ENCODE results near the gene SEPTIN1.

GRCh38 chr16:30379158-30379783, 3.1 kb downstream of the SEPTIN1 start:
- TF ChIP-seq REST (IDR thresholded peaks at IDR 0.05; ENCODE audit: low read depth) (no peak), POLR2A (IDR thresholded peaks at IDR 0.05; ENCODE audit: borderline replicate concordance, extremely low read depth, insufficient read depth, insufficient read length) (no peak), CTCF (IDR thresholded peaks at IDR 0.05 in 2 of 3, conservative IDR thresholded peaks at IDR 0.05 in 1 of 3; ENCODE audit: borderline replicate concordance in 1 of 3, insufficient read depth in 1 of 3, low read depth in 2 of 3, low read length in 2 of 3) (no peak; a peak in 1 of 6 replicates), TCF7L2 (IDR thresholded peaks at IDR 0.05; ENCODE audit: borderline replicate concordance, extremely low read depth, insufficient read depth, insufficient read length) (no peak), EZH2 (IDR thresholded peaks at IDR 0.05) (no peak), EZH2phosphoT487 (IDR thresholded peaks at IDR 0.05; ENCODE audit: borderline replicate concordance) (no peak), ZFX (IDR thresholded peaks at IDR 0.05) (no peak)
- TF ChIP-seq, protein P1, sequence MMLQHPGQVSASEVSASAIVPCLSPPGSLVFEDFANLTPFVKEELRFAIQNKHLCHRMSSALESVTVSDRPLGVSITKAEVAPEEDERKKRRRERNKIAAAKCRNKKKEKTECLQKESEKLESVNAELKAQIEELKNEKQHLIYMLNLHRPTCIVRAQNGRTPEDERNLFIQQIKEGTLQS (IDR thresholded peaks at IDR 0.05), result no peak

Measured in HCT116 (cell line).